H1 (cell line): ENCODE data around the gene DNAH8. TPM values are rescaled to one million over a fixed set of nuclear protein-coding genes. Genes with fewer than 3 reads are reported as not detected.

Experiments
- CTCF ChIA-PET: fragments of 300-600 bp; sonication (Branson Sonifier 250); formaldehyde crosslinking; loops from one replicate; lab custom pipeline; 2021; ENCODE audit not compliant: partially characterized antibody; lab: Charles Lee
- POLR2A ChIA-PET: fragments of 300-600 bp; sonication (Branson Sonifier 250); formaldehyde crosslinking; loops from one replicate; lab custom pipeline; 2021; ENCODE audit warnings: inconsistent platforms; ENCODE audit not compliant: partially characterized antibody; lab: Charles Lee
- DNase-seq, 2 experiments: peaks; one replicate each; pipeline versions ENCODE4 v3.0.0 to v3.0.0-alpha.2; 2010 to 2022; ENCODE audit warnings: low spot score in 2 of 2, low read depth in 1 of 2, mixed read lengths in 1 of 2
- FAIRE-seq: peaks from 2 replicates; lab custom pipeline; 2011; peaks lifted over from hg19 to GRCh38; lab: Jason Lieb, UNC
- H2AFZ ChIP-seq: 2 replicates; pipeline ENCODE4 v1.8.1; 2012; ENCODE audit warnings: low read length, inconsistent platforms
- H2AK5ac ChIP-seq: 2 replicates; pipeline ENCODE4 v1.6.1; 2013; ENCODE audit warnings: low read depth, low read length
- H2BK120ac ChIP-seq: replicated peaks from 2 replicates; pipeline ENCODE3; 2013; ENCODE audit warnings: low read depth, low read length, inconsistent platforms
- H2BK12ac ChIP-seq: 2 replicates; pipeline ENCODE4 v1.6.1; 2013; ENCODE audit warnings: low read depth, low read length
- H2BK15ac ChIP-seq: 2 replicates; pipeline ENCODE4 v1.6.1; 2013; ENCODE audit warnings: low read length
- H2BK20ac ChIP-seq: 2 replicates; pipeline ENCODE4 v1.6.1; 2013; ENCODE audit warnings: low read length
- H2BK5ac ChIP-seq: 2 replicates; pipeline ENCODE4 v1.6.1; 2013; ENCODE audit warnings: low read depth, low read length
- H3K14ac ChIP-seq: 2 replicates; pipeline ENCODE4 v1.6.1; 2013; ENCODE audit warnings: inconsistent platforms; ENCODE audit not compliant: insufficient read length
- H3K18ac ChIP-seq: 2 replicates; pipeline ENCODE4 v1.6.1; 2013; ENCODE audit warnings: low read length; ENCODE audit errors: extremely low read depth
- H3K23ac ChIP-seq: 2 replicates; pipeline ENCODE4 v1.6.1; 2013; ENCODE audit warnings: inconsistent platforms; ENCODE audit not compliant: insufficient read length
- H3K23me2 ChIP-seq: 2 replicates; pipeline ENCODE4 v1.6.1; 2013; ENCODE audit warnings: low read depth, low read length
- H3K27ac ChIP-seq: 2 replicates; pipeline ENCODE4 v1.6.1; 2011; ENCODE audit warnings: low read depth, low read length, inconsistent platforms
- H3K27me3 ChIP-seq, 4 experiments: replicated peaks in 1 of 4; 1 replicate in 1 of 4; 2 replicates in 3 of 4; pipeline versions ENCODE4 v1.6.1 to v1.8.1; 2011 to 2013; ENCODE audit warnings: low read length in 3 of 4, mild to moderate bottlenecking in 3 of 4, inconsistent platforms in 2 of 4, mixed read lengths in 2 of 4, moderate library complexity in 1 of 4; ENCODE audit not compliant: control insufficient read depth in 3 of 4, insufficient read depth in 3 of 4; ENCODE audit errors: extremely low read depth in 1 of 4
- H3K36me3 ChIP-seq, 4 experiments: 2 replicates each; pipeline versions ENCODE4 v1.6.1 to v1.8.1; 2011 to 2013; ENCODE audit warnings: mild to moderate bottlenecking in 4 of 4, low read length in 3 of 4, moderate library complexity in 2 of 4, control low read depth in 1 of 4, inconsistent platforms in 1 of 4; ENCODE audit not compliant: insufficient read depth in 4 of 4, control insufficient read depth in 2 of 4
- H3K4ac ChIP-seq: replicated peaks from 2 replicates; pipeline ENCODE3; 2013; ENCODE audit warnings: low read length, low read depth, mixed read lengths, inconsistent platforms; ENCODE audit not compliant: insufficient read length
- H3K4me1 ChIP-seq, 4 experiments: replicated peaks in 1 of 4; 1 replicate in 1 of 4; 2 replicates in 3 of 4; pipeline versions ENCODE4 v1.6.1 to v1.8.1; 2011 to 2013; ENCODE audit warnings: low read length in 3 of 4, inconsistent platforms in 2 of 4, mixed read lengths in 1 of 4; ENCODE audit not compliant: insufficient read depth in 4 of 4, control insufficient read depth in 3 of 4
- H3K4me2 ChIP-seq, 2 experiments: 2 replicates each; pipeline versions ENCODE4 v1.6.1 to v1.8.1; 2011 to 2013; ENCODE audit warnings: low read depth in 2 of 2, low read length in 2 of 2, control low read depth in 1 of 2, inconsistent platforms in 1 of 2, mild to moderate bottlenecking in 1 of 2; ENCODE audit not compliant: insufficient read depth in 1 of 2
- H3K4me3 ChIP-seq, 4 experiments: fragments of 200-600, 300-600 bp in 1 of 4; sonication (generic), shearing (Covaris generic), sonication (Bioruptor Twin) in 1 of 4; 2 replicates each; pipeline versions ENCODE4 v1.5.1 to v1.8.1; 2011 to 2016; ENCODE audit warnings: low read length in 4 of 4, low read depth in 3 of 4, control low read depth in 2 of 4, inconsistent platforms in 2 of 4, mild to moderate bottlenecking in 2 of 4, mixed read lengths in 1 of 4, moderate library complexity in 1 of 4; ENCODE audit not compliant: insufficient read depth in 2 of 4; ENCODE audit errors: extremely low read depth in 1 of 4
- H3K56ac ChIP-seq: replicated peaks from 2 replicates; pipeline ENCODE3; 2013; ENCODE audit warnings: low read depth, mild to moderate bottlenecking, mixed read lengths, low read length, inconsistent platforms; ENCODE audit not compliant: insufficient read length
- H3K79me1 ChIP-seq: 2 replicates; pipeline ENCODE4 v1.6.1; 2013; ENCODE audit warnings: low read depth, low read length, control low read depth
- H3K79me2 ChIP-seq, 2 experiments: 2 replicates each; pipeline versions ENCODE4 v1.6.1 to v1.8.1; 2012 to 2013; ENCODE audit warnings: low read length in 2 of 2, mild to moderate bottlenecking in 2 of 2, inconsistent platforms in 1 of 2; ENCODE audit not compliant: insufficient read depth in 2 of 2, control insufficient read depth in 1 of 2
- H3K9ac ChIP-seq, 4 experiments: replicated peaks in 1 of 4; 1 replicate in 1 of 4; 2 replicates in 3 of 4; pipeline versions ENCODE4 v1.6.1 to v1.8.1; 2011 to 2013; ENCODE audit warnings: low read depth in 3 of 4, low read length in 3 of 4, control low read depth in 2 of 4, mild to moderate bottlenecking in 2 of 4, moderate library complexity in 2 of 4, inconsistent platforms in 1 of 4; ENCODE audit errors: extremely low read depth in 1 of 4
- H3K9me3 ChIP-seq, 2 experiments: 2 replicates each; pipeline versions ENCODE4 v1.6.1 to v1.8.1; 2012 to 2013; ENCODE audit warnings: mild to moderate bottlenecking in 2 of 2, moderate library complexity in 2 of 2, control low read depth in 1 of 2, inconsistent platforms in 1 of 2, low read depth in 1 of 2, low read length in 1 of 2, mixed read lengths in 1 of 2; ENCODE audit not compliant: insufficient read depth in 2 of 2
- H4K20me1 ChIP-seq, 2 experiments: replicated peaks in 1 of 2; 2 replicates each; pipeline versions ENCODE3 to v1.8.1; 2011 to 2013; ENCODE audit warnings: inconsistent platforms in 2 of 2, low read length in 2 of 2, mild to moderate bottlenecking in 1 of 2; ENCODE audit not compliant: insufficient read depth in 2 of 2, control insufficient read depth in 1 of 2
- H4K5ac ChIP-seq: 2 replicates; pipeline ENCODE4 v1.6.1; 2013; ENCODE audit warnings: low read length, low read depth, mixed read lengths, inconsistent platforms; ENCODE audit not compliant: insufficient read length
- H4K8ac ChIP-seq: 2 replicates; pipeline ENCODE4 v1.8.0; 2013; ENCODE audit warnings: mild to moderate bottlenecking, moderate library complexity, low read length, inconsistent platforms; ENCODE audit not compliant: insufficient read depth; ENCODE audit errors: extremely low read depth
- H4K91ac ChIP-seq: replicated peaks from 2 replicates; pipeline ENCODE3; 2013; ENCODE audit warnings: low read length, mixed read lengths, inconsistent platforms; ENCODE audit not compliant: insufficient read length
- E2F6 ChIP-seq: IDR thresholded peaks from 2 replicates; pipeline ENCODE4 v1.6.1; 2012; ENCODE audit warnings: inconsistent platforms
- EGR1 ChIP-seq: IDR thresholded peaks from 2 replicates; pipeline ENCODE4 v1.6.1; 2011; ENCODE audit warnings: low read depth, low read length, borderline replicate concordance
- EP300 ChIP-seq, 2 experiments: IDR thresholded peaks; 1 replicate in 1 of 2; 2 replicates in 1 of 2; pipeline ENCODE4 v1.6.1; 2011 to 2012; ENCODE audit warnings: low read depth in 2 of 2, low read length in 2 of 2, mild to moderate bottlenecking in 2 of 2, borderline replicate concordance in 1 of 2, inconsistent platforms in 1 of 2, moderate library complexity in 1 of 2
- GABPA ChIP-seq: IDR thresholded peaks from 2 replicates; pipeline ENCODE4 v1.6.1; 2011; ENCODE audit warnings: mild to moderate bottlenecking, low read length, moderate library complexity, borderline replicate concordance; ENCODE audit not compliant: insufficient read depth
- KDM4A ChIP-seq: IDR thresholded peaks from one replicate; pipeline ENCODE4 v1.7.1; 2012; ENCODE audit warnings: low read depth, mild to moderate bottlenecking, moderate library complexity, low read length, inconsistent platforms; ENCODE audit not compliant: severe bottlenecking
- MAX ChIP-seq: IDR thresholded peaks from 2 replicates; pipeline ENCODE4 v1.6.1; 2012; ENCODE audit warnings: inconsistent platforms
- RFX5 ChIP-seq: IDR thresholded peaks from 2 replicates; pipeline ENCODE4 v1.6.1; 2011; ENCODE audit warnings: low read depth, low read length, improper control_type of control experiment, borderline replicate concordance
- RXRA ChIP-seq: IDR thresholded peaks from 2 replicates; pipeline ENCODE4 v1.6.1; 2011; ENCODE audit warnings: low read depth, mild to moderate bottlenecking, low read length, moderate library complexity; ENCODE audit not compliant: insufficient read depth
- TAF1 ChIP-seq: IDR thresholded peaks from 2 replicates; pipeline ENCODE4 v1.6.1; 2011; ENCODE audit warnings: mild to moderate bottlenecking, low read depth, low read length
- TAF7 ChIP-seq: optimal IDR thresholded peaks from 2 replicates; pipeline ENCODE3; 2011; ENCODE audit warnings: low read depth, mild to moderate bottlenecking, inconsistent platforms, low read length, moderate library complexity, borderline replicate concordance
- USF2 ChIP-seq: IDR thresholded peaks from 2 replicates; pipeline ENCODE4 v1.6.1; 2011; ENCODE audit warnings: low read length, improper control_type of control experiment
- YY1 ChIP-seq: IDR thresholded peaks from 2 replicates; pipeline ENCODE4 v1.6.1; 2011; ENCODE audit warnings: low read depth, mild to moderate bottlenecking, low read length
- WGBS, 2 experiments: shearing (Covaris generic) in 1 of 2; methylation state at CpG; one replicate each; pipeline versions ENCODE4 v1.1.6 to v1.1.7; 2013 to 2015; ENCODE audit warnings: low lambda C conversion rate in 2 of 2, mixed read lengths in 2 of 2, inconsistent platforms in 1 of 2, low coverage in 1 of 2, missing lambda C conversion rate in 1 of 2; ENCODE audit not compliant: insufficient replicate concordance in 2 of 2, insufficient coverage in 1 of 2, insufficient read length in 1 of 2; ENCODE audit errors: extremely low coverage in 1 of 2, missing lambda C conversion rate in 1 of 2; 5-methylcytosine and 5-hydroxymethylcytosine counted together
- polyA plus RNA-seq, 7 experiments: library from polyadenylated mRNA; depleted of rRNA in 3 of 7; stranded (reverse) in 5 of 7; unstranded in 2 of 7; fragments of >200 nt in 5 of 7; fragments of 200-250 nt in 2 of 7; gene quantifications; 1 replicate in 5 of 7; 2 replicates in 1 of 7; 4 replicates in 1 of 7; pipeline versions ENCODE4 v1.2.1 to v1.2.3, GENCODE V29; 2011 to 2013; ENCODE audit warnings: missing spikeins in 2 of 7, mixed read lengths in 2 of 7
- total RNA-seq: library from RNA; stranded (reverse); fragmentation: NEBNext Ultra II Directional; extraction: Animal tissue kit (Norgen Biotek cat#: 25700); gene quantifications from 2 replicates; pipeline ENCODE4 v1.2.1, GENCODE V29; 2021

DNAH8 gene
- total and polyA plus RNA-seq, 2 of the 8 experiments (the other 6 are each of a cell fraction or from before 2014, with no cell fraction given) = under 0.01 TPM; not detected in 1

DNA sequence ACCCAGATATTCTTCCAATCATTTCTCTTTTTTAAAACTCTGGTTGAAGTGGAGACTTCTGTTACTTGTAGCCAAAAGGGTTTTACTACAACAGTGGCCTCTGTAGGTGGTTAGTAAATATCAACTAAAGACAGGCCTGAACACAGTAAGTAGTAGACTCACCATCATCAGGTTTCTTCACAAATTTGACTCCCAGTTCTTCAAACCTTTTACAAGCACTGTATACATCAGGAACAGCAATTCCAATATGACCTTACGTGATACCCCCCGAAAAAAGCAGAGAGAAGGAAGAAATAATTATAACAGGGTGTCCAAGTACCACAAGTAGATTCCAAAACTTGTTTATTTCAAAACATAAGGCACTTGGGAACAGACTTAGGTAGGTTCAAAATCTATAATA is 33.3 kb upstream of the DNAH8 start:
- Histone ChIP-seq H3K9ac (no peak overlapping the region), H2BK12ac (no peak overlapping the region), H3K36me3 (peaks cover 7 to 72% (median 30%) of the 10 kb centered on the region in 4 experiments; a peak in 7 of 8 replicates), H3K27me3 (no peaks in the 10 kb centered on the region), H2BK15ac (no peak overlapping the region), H4K8ac (no peak overlapping the region), H4K20me1 (peaks cover 6 to 8% of the 10 kb centered on the region in 2 experiments), H3K4me3 (no peak overlapping the region), H3K56ac (no peak overlapping the region), H3K14ac (no peak overlapping the region), H4K91ac (no peak overlapping the region), H2BK5ac (no peak overlapping the region), H4K5ac (no peak overlapping the region), H3K4me1 (no peaks in the 10 kb centered on the region), H3K4me2 (no peak overlapping the region), H3K79me2 (peaks cover 3 to 12% of the 10 kb centered on the region in 2 experiments; a peak in 2 of 4 replicates), H3K23ac (no peak overlapping the region), H2BK120ac (no peak overlapping the region), H3K18ac (no peak overlapping the region), H3K4ac (no peak overlapping the region), H3K27ac (no peak overlapping the region), H2AFZ (no peak overlapping the region), H3K9me3 (no peaks in the 10 kb centered on the region), H2BK20ac (no peak overlapping the region), H2AK5ac (no peak overlapping the region), H3K79me1 (no peaks in the 10 kb centered on the region; the same call in 1 of the 2 replicates), H3K23me2 (no peaks in the 10 kb centered on the region)
- CTCF ChIA-PET = interaction anchor here (1.6 kb wide), 1 partner anchor 12 kb away, joined by 3 read pairs; no protein-coding TSS in a partner anchor
- no peak for DNase-seq
- no peak for FAIRE-seq
- POLR2A ChIA-PET = no interaction called here
- WGBS, 2 experiments = 93% methylated on average over 2 of the region's 2 CpGs; no CpG with 5 or more reads in 1 of the 2 experiments
- no peak for TF ChIP-seq KDM4A
- TF ChIP-seq YY1 = no peak
- no peak for TF ChIP-seq E2F6
- TF ChIP-seq MAX = no peak
- no peak for TF ChIP-seq TAF7
- no peak for TF ChIP-seq RXRA
- TF ChIP-seq GABPA = no peak
- TF ChIP-seq EP300 (IDR thresholded peaks at IDR 0.05; ENCODE audit: borderline replicate concordance in 1 of 2, low read depth in 2 of 2, low read length in 2 of 2) = no peak
- no peak for TF ChIP-seq RFX5
- TF ChIP-seq USF2 = no peak
- no peak for TF ChIP-seq TAF1
- no peak for TF ChIP-seq EGR1
